ENCODE measurements around the gene ABCC1. TPM values are rescaled to one million over a fixed set of nuclear protein-coding genes. Genes with fewer than 3 reads are reported as not detected.
A peak's percentile ranks its signal among the peaks of the same experiment; 100 is the strongest.

ABCC1 gene
- total RNA-seq, 1 experiment from 2014 or later = 56.4 TPM

DNA sequence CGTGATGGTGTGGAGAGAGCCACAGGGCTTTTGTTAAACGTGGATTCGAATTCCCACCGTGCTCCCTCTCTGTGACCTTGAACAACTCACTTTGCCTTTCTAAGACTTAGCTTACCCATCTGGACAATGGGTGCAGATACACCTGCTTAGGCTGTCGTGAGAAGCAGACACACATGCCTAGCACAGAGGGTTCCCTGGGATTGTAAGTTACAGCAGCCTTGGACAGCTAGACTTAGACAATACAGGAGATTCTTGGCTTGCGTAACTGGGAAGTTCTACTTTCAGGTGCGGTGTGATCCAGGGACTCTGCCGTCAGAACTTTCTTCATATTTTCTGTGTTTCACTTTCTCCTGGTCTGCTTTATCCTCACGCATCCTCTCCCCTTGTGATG is 127.0 kb downstream of the ABCC1 start:
- H3K23me2 ChIP-seq (ENCODE audit: insufficient read length, low read depth, low read length, poor library complexity, severe bottlenecking) = no peaks in the 10 kb centered on the region
- DNase-seq = no peak
- peaks cover 26 to 83% (median 57%) of the 10 kb centered on the region in 3 experiments for H3K36me3 Mint-ChIP-seq (ENCODE audit: insufficient read depth in 1 of 3, low read depth in 3 of 3)
- H2BK12ac ChIP-seq (ENCODE audit: insufficient read length, low read depth, low read length) = no peak overlapping the region
- no peak overlapping the region for H2BK20ac ChIP-seq (ENCODE audit: low read depth, low read length, poor library complexity, severe bottlenecking)
- H3K23ac ChIP-seq (ENCODE audit: insufficient read length, low read depth, low read length) = no peak overlapping the region
- H3K4me2 ChIP-seq (ENCODE audit: insufficient read depth, insufficient read length, low read length) = no peak overlapping the region
- H4K8ac ChIP-seq (replicated peaks; ENCODE audit: insufficient read length, low read depth, low read length) = no peak overlapping the region
- H3T11ph ChIP-seq (ENCODE audit: low read length) = no peak overlapping the region
- no peaks in the 10 kb centered on the region for H4K20me1 ChIP-seq (ENCODE audit: control insufficient read depth, insufficient read depth, insufficient read length)
- H2AFZ ChIP-seq (ENCODE audit: low read length) = no peak overlapping the region
- no peaks in the 10 kb centered on the region for H3K27me3 ChIP-seq (ENCODE audit: insufficient read depth, low read length)
- TF ChIP-seq, protein P1, sequence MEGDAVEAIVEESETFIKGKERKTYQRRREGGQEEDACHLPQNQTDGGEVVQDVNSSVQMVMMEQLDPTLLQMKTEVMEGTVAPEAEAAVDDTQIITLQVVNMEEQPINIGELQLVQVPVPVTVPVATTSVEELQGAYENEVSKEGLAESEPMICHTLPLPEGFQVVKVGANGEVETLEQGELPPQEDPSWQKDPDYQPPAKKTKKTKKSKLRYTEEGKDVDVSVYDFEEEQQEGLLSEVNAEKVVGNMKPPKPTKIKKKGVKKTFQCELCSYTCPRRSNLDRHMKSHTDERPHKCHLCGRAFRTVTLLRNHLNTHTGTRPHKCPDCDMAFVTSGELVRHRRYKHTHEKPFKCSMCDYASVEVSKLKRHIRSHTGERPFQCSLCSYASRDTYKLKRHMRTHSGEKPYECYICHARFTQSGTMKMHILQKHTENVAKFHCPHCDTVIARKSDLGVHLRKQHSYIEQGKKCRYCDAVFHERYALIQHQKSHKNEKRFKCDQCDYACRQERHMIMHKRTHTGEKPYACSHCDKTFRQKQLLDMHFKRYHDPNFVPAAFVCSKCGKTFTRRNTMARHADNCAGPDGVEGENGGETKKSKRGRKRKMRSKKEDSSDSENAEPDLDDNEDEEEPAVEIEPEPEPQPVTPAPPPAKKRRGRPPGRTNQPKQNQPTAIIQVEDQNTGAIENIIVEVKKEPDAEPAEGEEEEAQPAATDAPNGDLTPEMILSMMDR (conservative IDR thresholded peaks at IDR 0.05) = no peak
- no peak overlapping the region for H3K4me3 Mint-ChIP-seq
- H4K91ac ChIP-seq (ENCODE audit: insufficient read length, low read depth, low read length) = no peak overlapping the region
- H3K9ac ChIP-seq (ENCODE audit: extremely low read depth, insufficient read length, low read length) = no peak overlapping the region
- H3K27ac Mint-ChIP-seq = peak overlapping the region; percentile 34 to 83 (median 49); a peak in 4 of 7 replicates
- no peak overlapping the region for H2BK15ac ChIP-seq (ENCODE audit: low read depth, low read length)
- H3K56ac ChIP-seq (ENCODE audit: insufficient read length, low read depth, low read length) = no peak overlapping the region
- H3K4me1 Mint-ChIP-seq = peaks cover 19 to 24% of the 10 kb centered on the region in 2 experiments
- H3K79me2 ChIP-seq (ENCODE audit: insufficient read depth, low read length) = no peaks in the 10 kb centered on the region
- H3K18ac ChIP-seq (ENCODE audit: insufficient read length, low read depth, low read length) = no peak overlapping the region
- H2BK5ac ChIP-seq (ENCODE audit: insufficient read length, low read length) = no peak overlapping the region
- WGBS (ENCODE audit: extremely low coverage, insufficient read length, low lambda C conversion rate) = no CpG with 5 or more reads among the region's 9 CpGs
- H3K27ac ChIP-seq (ENCODE audit: insufficient read length, low read depth, low read length) = no peak overlapping the region
- no peak overlapping the region; the same call in 1 of the 2 replicates for H3K14ac ChIP-seq (ENCODE audit: insufficient read depth, low read length)
- H3K79me1 ChIP-seq (ENCODE audit: insufficient read depth, low read depth, low read length, poor library complexity, severe bottlenecking) = no peaks in the 10 kb centered on the region
- no peaks in the 10 kb centered on the region for H3K9me3 Mint-ChIP-seq
- H4K5ac ChIP-seq (ENCODE audit: insufficient read length, low read depth, low read length) = no peak overlapping the region
- H3K27me3 Mint-ChIP-seq (ENCODE audit: low read depth) = no peaks in the 10 kb centered on the region; the same call in 1 of the 2 replicates
- peaks cover 4% of the 10 kb centered on the region; the same call in 1 of the 2 replicates for H3K4me1 ChIP-seq (ENCODE audit: insufficient read depth, low read length)
- H3K4ac ChIP-seq (ENCODE audit: low read depth, low read length) = no peak overlapping the region
- H3K9me3 ChIP-seq (ENCODE audit: control insufficient read depth, low read depth, low read length) = no peaks in the 10 kb centered on the region
- H2AK5ac ChIP-seq (ENCODE audit: insufficient read length, low read length) = no peak overlapping the region
- no peak overlapping the region for H2BK120ac ChIP-seq (ENCODE audit: low read depth, low read length, poor library complexity, severe bottlenecking)
